Endothelial cell of umbilical vein (primary cell): ENCODE results near the gene PDIA5. TPM values are rescaled to one million over a fixed set of nuclear protein-coding genes. Genes with fewer than 3 reads are reported as not detected.

Experiments used
- BruUV-seq: library from RNA; stranded (reverse); fragments of 400-500 nt; replicated peaks from 2 replicates; lab custom pipeline; 2021; lab: Mats Ljungman, UMichigan
- CTCF ChIA-PET: fragments of 300-600, 350-600 bp; sonication (Branson Sonifier 250); formaldehyde crosslinking; loops from one replicate; lab custom pipeline; 2021; ENCODE audit warnings: antibody characterized with exemption, inconsistent platforms; lab: Charles Lee
- POLR2A ChIA-PET: fragments of 300-600, 350-600 bp; sonication (Branson Sonifier 250); formaldehyde crosslinking; loops from one replicate; lab custom pipeline; 2021; ENCODE audit warnings: antibody characterized with exemption, inconsistent platforms; lab: Charles Lee
- DNase-seq: peaks from one replicate; pipeline ENCODE4 v3.0.0-alpha.2; 2011; ENCODE audit warnings: low read depth, low spot score
- FAIRE-seq: peaks from 2 replicates; lab custom pipeline; 2011; peaks lifted over from hg19 to GRCh38; lab: Jason Lieb, UNC
- H2AFZ ChIP-seq: 2 replicates; pipeline ENCODE4 v1.6.0; 2012; ENCODE audit warnings: low read depth, low read length, control low read depth, inconsistent platforms
- H3K27ac ChIP-seq: 2 replicates; pipeline ENCODE4 v1.5.1; 2011; ENCODE audit warnings: low read depth, mild to moderate bottlenecking, control low read depth, low read length, moderate library complexity; ENCODE audit not compliant: insufficient read depth
- H3K27me3 ChIP-seq, 2 experiments: 2 replicates each; pipeline versions ENCODE4 v1.6.0 to v1.6.1; 2011; ENCODE audit warnings: low read length in 2 of 2, mixed read lengths in 1 of 2; ENCODE audit not compliant: control insufficient read depth in 2 of 2, insufficient read depth in 2 of 2
- H3K36me3 ChIP-seq, 2 experiments: 2 replicates in 1 of 2; 3 replicates in 1 of 2; pipeline ENCODE4 v1.5.1; 2011; ENCODE audit warnings: low read length in 2 of 2, mild to moderate bottlenecking in 1 of 2, moderate library complexity in 1 of 2; ENCODE audit not compliant: control insufficient read depth in 2 of 2, insufficient read depth in 2 of 2; ENCODE audit errors: extremely low read depth in 1 of 2
- H3K4me1 ChIP-seq: 3 replicates; pipeline ENCODE4 v1.5.1; 2011; ENCODE audit warnings: mild to moderate bottlenecking, low read length; ENCODE audit not compliant: control insufficient read depth, insufficient read depth; ENCODE audit errors: extremely low read depth
- H3K4me2 ChIP-seq: 2 replicates; pipeline ENCODE4 v1.6.1; 2011; ENCODE audit warnings: low read length, control low read depth, mixed read lengths; ENCODE audit not compliant: insufficient read depth
- H3K4me3 ChIP-seq, 3 experiments: fragments of 200-600 bp in 1 of 3; sonication (generic), shearing (Covaris generic) in 1 of 3; replicated peaks in 1 of 3; 2 replicates each; pipeline ENCODE4 v1.5.1; 2011 to 2016; ENCODE audit warnings: control low read depth in 3 of 3, low read length in 3 of 3, mild to moderate bottlenecking in 2 of 3, inconsistent platforms in 1 of 3, low read depth in 1 of 3, moderate library complexity in 1 of 3; ENCODE audit not compliant: insufficient read depth in 1 of 3
- H3K79me2 ChIP-seq: 2 replicates; pipeline ENCODE4 v1.6.0; 2012; ENCODE audit warnings: low read length, inconsistent platforms; ENCODE audit not compliant: control insufficient read depth, insufficient read depth
- H3K9ac ChIP-seq: replicated peaks from 2 replicates; pipeline ENCODE3; 2011; ENCODE audit warnings: low read length, control low read depth; ENCODE audit not compliant: insufficient read depth; ENCODE audit errors: extremely low read depth
- H3K9me1 ChIP-seq: replicated peaks from 3 replicates; pipeline ENCODE4 v1.6.0; 2011; ENCODE audit warnings: mild to moderate bottlenecking, low read length; ENCODE audit not compliant: control insufficient read depth, insufficient read depth; ENCODE audit errors: extremely low read depth
- H3K9me3 ChIP-seq: replicated peaks from 2 replicates; pipeline ENCODE4 v1.5.1; 2012; ENCODE audit warnings: low read length, inconsistent platforms; ENCODE audit not compliant: control insufficient read depth, insufficient read depth
- H4K20me1 ChIP-seq: replicated peaks from 2 replicates; pipeline ENCODE3; 2011; ENCODE audit warnings: mild to moderate bottlenecking, low read length; ENCODE audit not compliant: control insufficient read depth, insufficient read depth; ENCODE audit errors: extremely low read depth
- EZH2 ChIP-seq: IDR thresholded peaks from 2 replicates; pipeline ENCODE4 v1.6.1; 2012; ENCODE audit warnings: borderline replicate concordance, low read depth, mild to moderate bottlenecking, moderate library complexity, low read length, inconsistent platforms; ENCODE audit not compliant: severe bottlenecking
- FOS ChIP-seq: IDR thresholded peaks from 2 replicates; pipeline ENCODE4 v1.6.1; 2011; ENCODE audit warnings: mild to moderate bottlenecking, low read length, moderate library complexity, borderline replicate concordance; ENCODE audit not compliant: insufficient read depth
- GATA2 ChIP-seq: IDR thresholded peaks from 2 replicates; pipeline ENCODE4 v1.7.0; 2011; ENCODE audit warnings: low read depth, mild to moderate bottlenecking, moderate library complexity, mixed read lengths, low read length; ENCODE audit not compliant: insufficient read length, insufficient read depth
- JUN ChIP-seq: IDR thresholded peaks from 2 replicates; pipeline ENCODE4 v1.6.1; 2011; ENCODE audit warnings: borderline replicate concordance, low read depth; ENCODE audit not compliant: insufficient read length, insufficient read depth
- MYC ChIP-seq: IDR thresholded peaks from one replicate; pipeline ENCODE4 v1.6.1; 2011; ENCODE audit warnings: mild to moderate bottlenecking, low read depth, low read length
- POLR2A ChIP-seq: IDR thresholded peaks from 2 replicates; pipeline ENCODE4 v1.6.1; 2012; ENCODE audit warnings: low read depth, mild to moderate bottlenecking, control low read depth, low read length
- POLR2AphosphoS5 ChIP-seq: IDR thresholded peaks from 2 replicates; pipeline ENCODE4 v1.6.1; 2012; ENCODE audit warnings: low read depth, mild to moderate bottlenecking, control low read depth, low read length, moderate library complexity; ENCODE audit not compliant: insufficient read depth
- dilution Hi-C: fragments of 300-500 bp; cut with MboI; formaldehyde crosslinking; loops from one replicate; pipeline ENCODE4 v1.15.0; 2019; ENCODE audit warnings: low sequenced_read_pairs; ENCODE audit not compliant: extremely low pct_ligation_motif_present
- intact Hi-C: fragments of 100-400 bp; cut with micrococcal nuclease; formaldehyde crosslinking; loops from one replicate; pipeline ENCODE4 v1.10.0; 2022
- polyA plus RNA-seq, 4 experiments: library from polyadenylated mRNA; depleted of rRNA in 3 of 4; stranded (reverse) in 3 of 4; unstranded in 1 of 4; fragments of >200 nt; gene quantifications; 2 replicates each; pipeline versions ENCODE4 v1.2.1 to v1.2.3, GENCODE V29; 2011 to 2012; ENCODE audit warnings: missing spikeins in 1 of 4
- total RNA-seq: library from RNA; stranded (reverse); gene quantifications from 2 replicates; pipeline ENCODE4 v1.2.3, GENCODE V29; 2021
- TF ChIP-seq, protein P1 (sequence below), 2 donors: IDR thresholded peaks; 1 replicate in 1 of 2; 2 replicates in 1 of 2; pipeline ENCODE4 v1.5.1; 2011; ENCODE audit warnings: low read length in 2 of 2, mild to moderate bottlenecking in 2 of 2, moderate library complexity in 2 of 2, control low read depth in 1 of 2, inconsistent platforms in 1 of 2, low read depth in 1 of 2; ENCODE audit not compliant: insufficient read depth in 1 of 2; ENCODE audit errors: extremely low read depth in 1 of 2
- TF ChIP-seq, protein P2 (sequence below): IDR thresholded peaks from 2 replicates; pipeline ENCODE4 v1.6.1; 2011; ENCODE audit not compliant: insufficient read depth, insufficient read length

PDIA5 gene
- total and polyA plus RNA-seq, 2 donors (not counting 3 experiments of a cell fraction or from before 2014, with no cell fraction given): 55.7 to 85.6 TPM

DNA sequence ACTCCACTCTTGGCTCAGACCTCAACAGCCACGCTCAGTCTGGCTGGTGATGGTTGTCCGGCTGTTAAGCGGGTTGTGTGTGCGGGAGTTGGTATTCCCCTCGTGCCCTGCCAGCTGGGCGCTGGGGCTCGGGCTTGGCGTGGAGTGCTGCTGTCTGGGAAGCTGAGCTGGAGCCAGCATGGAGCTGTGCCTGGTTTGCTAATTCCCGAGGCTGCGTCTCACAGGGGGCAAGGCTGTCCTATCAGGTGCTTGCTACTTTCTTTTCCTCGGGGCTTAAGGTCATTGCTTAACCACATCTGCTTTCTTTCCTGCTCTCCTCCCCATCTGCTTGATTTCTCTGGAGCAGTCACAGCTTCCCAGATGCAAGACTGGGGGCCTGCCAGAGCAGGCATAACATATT is 29.9 kb downstream of the PDIA5 start:
- Histone ChIP-seq H2AFZ (no peak overlapping the region), H3K36me3 (peaks cover 6 to 22% of the 10 kb centered on the region in 2 experiments), H3K9ac (no peak overlapping the region), H3K27me3 (no peaks in the 10 kb centered on the region), H3K79me2 (peaks cover 30% of the 10 kb centered on the region), H3K4me2 (no peak overlapping the region), H3K9me1 (no peaks in the 10 kb centered on the region), H3K4me1 (no peaks in the 10 kb centered on the region), H3K4me3 (no peak overlapping the region), H3K27ac (no peak overlapping the region), H3K9me3 (no peaks in the 10 kb centered on the region), H4K20me1 (no peaks in the 10 kb centered on the region)
- TF ChIP-seq, protein P1, sequence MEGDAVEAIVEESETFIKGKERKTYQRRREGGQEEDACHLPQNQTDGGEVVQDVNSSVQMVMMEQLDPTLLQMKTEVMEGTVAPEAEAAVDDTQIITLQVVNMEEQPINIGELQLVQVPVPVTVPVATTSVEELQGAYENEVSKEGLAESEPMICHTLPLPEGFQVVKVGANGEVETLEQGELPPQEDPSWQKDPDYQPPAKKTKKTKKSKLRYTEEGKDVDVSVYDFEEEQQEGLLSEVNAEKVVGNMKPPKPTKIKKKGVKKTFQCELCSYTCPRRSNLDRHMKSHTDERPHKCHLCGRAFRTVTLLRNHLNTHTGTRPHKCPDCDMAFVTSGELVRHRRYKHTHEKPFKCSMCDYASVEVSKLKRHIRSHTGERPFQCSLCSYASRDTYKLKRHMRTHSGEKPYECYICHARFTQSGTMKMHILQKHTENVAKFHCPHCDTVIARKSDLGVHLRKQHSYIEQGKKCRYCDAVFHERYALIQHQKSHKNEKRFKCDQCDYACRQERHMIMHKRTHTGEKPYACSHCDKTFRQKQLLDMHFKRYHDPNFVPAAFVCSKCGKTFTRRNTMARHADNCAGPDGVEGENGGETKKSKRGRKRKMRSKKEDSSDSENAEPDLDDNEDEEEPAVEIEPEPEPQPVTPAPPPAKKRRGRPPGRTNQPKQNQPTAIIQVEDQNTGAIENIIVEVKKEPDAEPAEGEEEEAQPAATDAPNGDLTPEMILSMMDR (IDR thresholded peaks at IDR 0.05; ENCODE audit: extremely low read depth in 1 of 2, insufficient read depth in 1 of 2, low read depth in 1 of 2, low read length in 2 of 2): no peak
- TF ChIP-seq, protein P2, sequence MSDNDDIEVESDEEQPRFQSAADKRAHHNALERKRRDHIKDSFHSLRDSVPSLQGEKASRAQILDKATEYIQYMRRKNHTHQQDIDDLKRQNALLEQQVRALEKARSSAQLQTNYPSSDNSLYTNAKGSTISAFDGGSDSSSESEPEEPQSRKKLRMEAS: no peak
- TF ChIP-seq FOS: no peak
- no peak for TF ChIP-seq EZH2
- no peak for TF ChIP-seq JUN
- TF ChIP-seq GATA2: no peak
- TF ChIP-seq MYC: no peak
- TF ChIP-seq POLR2A: no peak
- TF ChIP-seq POLR2AphosphoS5: no peak
- FAIRE-seq (no peak), DNase-seq (no peak)
- intact Hi-C loops: no loop called here
- dilution Hi-C loops: no loop called here
- POLR2A ChIA-PET: no interaction called here
- BruUV-seq: no TSS peak
- CTCF ChIA-PET: interaction anchor here (1.5 kb wide), 1 partner anchor 53 kb away, joined by 6 read pairs; no protein-coding TSS in a partner anchor
